ENCODE measurements around the gene SP110.

GRCh38 chr2:230234122-230234722, 14.4 kb upstream of the SP110 start:
- no peak for TF ChIP-seq CTCF (IDR thresholded peaks at IDR 0.05)
- TF ChIP-seq POLR2A (IDR thresholded peaks at IDR 0.05), result no peak
